ENCODE results near the gene SLC6A19. TPM values are rescaled to one million over a fixed set of nuclear protein-coding genes. Genes with fewer than 3 reads are reported as not detected.

Gene SLC6A19
- total RNA-seq, 4 donors from 2014 or later: not detected

DNA sequence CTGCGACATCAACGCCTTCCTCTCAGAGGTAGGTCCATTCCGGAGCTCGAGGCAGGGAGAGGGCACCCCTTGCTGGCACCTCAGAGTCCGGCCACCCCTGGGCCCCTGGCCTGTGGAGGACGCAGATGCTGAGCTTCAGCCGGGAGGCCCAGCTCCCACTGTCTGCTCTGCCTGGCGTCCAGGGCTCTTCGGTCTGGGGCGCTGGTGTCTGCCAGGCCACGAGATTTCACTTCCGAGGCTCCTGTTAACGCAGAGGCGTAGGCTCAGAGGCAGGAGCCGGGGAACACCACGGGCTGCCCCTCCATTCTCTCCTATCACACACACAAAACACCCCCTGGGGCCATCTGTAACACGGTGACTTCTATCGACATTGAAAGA is 15.5 kb downstream of the SLC6A19 start:
- no peak for TF ChIP-seq CTCF (IDR thresholded peaks at IDR 0.05)
- no peak for TF ChIP-seq POLR2A (IDR thresholded peaks at IDR 0.05)
- H3K4me3 ChIP-seq (ENCODE audit: low read depth, poor library complexity, severe bottlenecking): no peak overlapping the region
- intact Hi-C loops (cut with DNase I; ENCODE audit: low total_unique reads): no loop called here
- DNase-seq (ENCODE audit: low spot score in 2 of 2): no peak
- WGBS, 2 donors: 86 to 87% methylated on average over 15 to 17 of the region's 18 CpGs

- H3K4me3 ChIP-seq (ENCODE audit: low read depth, poor library complexity, severe bottlenecking): no peak overlapping the region
- intact Hi-C loops (cut with DNase I; ENCODE audit: low total_unique reads): no loop called here
- DNase-seq (ENCODE audit: low spot score in 2 of 2): no peak
- WGBS, 2 donors: 45 to 46% methylated on average over 24 of the region's 24 CpGs
- TF ChIP-seq POLR2A (IDR thresholded peaks at IDR 0.05) (no peak), CTCF (IDR thresholded peaks at IDR 0.05) (no peak)
Observed at GRCh38 chr5:1217596-1218206, 16.3 kb downstream of the SLC6A19 start.

- H3K4me3 ChIP-seq (ENCODE audit: low read depth, poor library complexity, severe bottlenecking): no peak overlapping the region
- no peak for DNase-seq (ENCODE audit: low spot score in 2 of 2)
- intact Hi-C loops (cut with DNase I; ENCODE audit: low total_unique reads): no loop called here
- WGBS, 2 donors: 87 to 88% methylated on average over 36 to 38 of the region's 38 CpGs
- TF ChIP-seq CTCF (IDR thresholded peaks at IDR 0.05) (no peak), POLR2A (IDR thresholded peaks at IDR 0.05) (no peak)
Observed at GRCh38 chr5:1218351-1219080, 17.1 kb downstream of the SLC6A19 start.

GRCh38 chr5:1219098-1219767 is 17.8 kb downstream of the SLC6A19 start:
- TF ChIP-seq CTCF (IDR thresholded peaks at IDR 0.05) (no peak), POLR2A (IDR thresholded peaks at IDR 0.05) (no peak)
- no peak overlapping the region for H3K4me3 ChIP-seq (ENCODE audit: low read depth, poor library complexity, severe bottlenecking)
- intact Hi-C loops (cut with DNase I; ENCODE audit: low total_unique reads): no loop called here
- DNase-seq (ENCODE audit: low spot score in 2 of 2): no peak
- 73 to 79% methylated on average over 23 to 36 of the region's 38 CpGs for WGBS, 2 donors

DNA sequence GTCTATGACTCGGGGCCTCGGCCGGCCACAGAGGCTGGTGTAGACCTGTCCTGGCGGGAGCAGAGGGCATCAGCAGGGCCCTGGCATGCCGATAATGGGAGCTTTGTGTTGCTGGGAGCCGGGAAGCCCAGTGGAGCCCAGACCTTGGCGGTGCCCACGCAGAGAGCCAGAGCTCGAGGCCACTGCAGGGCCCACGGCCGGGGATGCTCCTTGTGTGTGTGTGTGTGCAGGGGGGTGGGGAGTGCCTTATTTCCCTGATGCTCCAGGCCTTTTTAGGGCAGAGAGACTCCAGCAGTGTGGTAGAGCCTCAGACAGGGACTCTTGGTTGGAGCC is 18.3 kb downstream of the SLC6A19 start:
- no peak overlapping the region for H3K4me3 ChIP-seq (ENCODE audit: low read depth, poor library complexity, severe bottlenecking)
- no peak for DNase-seq (ENCODE audit: low spot score in 2 of 2)
- intact Hi-C loops (cut with DNase I; ENCODE audit: low total_unique reads): no loop called here
- 71 to 86% methylated on average over 10 to 11 of the region's 11 CpGs for WGBS, 2 donors
- TF ChIP-seq POLR2A (IDR thresholded peaks at IDR 0.05) (no peak), CTCF (IDR thresholded peaks at IDR 0.05) (no peak)

All from lower leg skin (tissue), 4 donors.